Esophagus muscularis mucosa (tissue), 3 donors: ENCODE results near the gene REN.

Experiments
- POLR2A ChIP-seq: fragments of 450-650 bp; IDR thresholded peaks from one replicate; pipeline ENCODE4 v1.6.1; 2017; ENCODE audit warnings: antibody characterized with exemption, moderate library complexity, mild to moderate bottlenecking, low read depth
- POLR2AphosphoS5 ChIP-seq, 2 donors: sonication (generic); formaldehyde crosslinking; IDR thresholded peaks; one replicate each; pipeline ENCODE4 v1.6.1; 2017; ENCODE audit warnings: antibody characterized with exemption in 2 of 2
- TF ChIP-seq, protein P1 (sequence below), 3 experiments: fragments of 200-600 bp in 2 of 3; fragments of 450-650 bp in 1 of 3; sonication (generic) in 2 of 3; IDR thresholded peaks; one replicate each; pipeline ENCODE4 v1.5.1; 2017 to 2019; ENCODE audit warnings: antibody characterized with exemption in 3 of 3, mild to moderate bottlenecking in 2 of 3, moderate library complexity in 1 of 3

- TF ChIP-seq, protein P1, sequence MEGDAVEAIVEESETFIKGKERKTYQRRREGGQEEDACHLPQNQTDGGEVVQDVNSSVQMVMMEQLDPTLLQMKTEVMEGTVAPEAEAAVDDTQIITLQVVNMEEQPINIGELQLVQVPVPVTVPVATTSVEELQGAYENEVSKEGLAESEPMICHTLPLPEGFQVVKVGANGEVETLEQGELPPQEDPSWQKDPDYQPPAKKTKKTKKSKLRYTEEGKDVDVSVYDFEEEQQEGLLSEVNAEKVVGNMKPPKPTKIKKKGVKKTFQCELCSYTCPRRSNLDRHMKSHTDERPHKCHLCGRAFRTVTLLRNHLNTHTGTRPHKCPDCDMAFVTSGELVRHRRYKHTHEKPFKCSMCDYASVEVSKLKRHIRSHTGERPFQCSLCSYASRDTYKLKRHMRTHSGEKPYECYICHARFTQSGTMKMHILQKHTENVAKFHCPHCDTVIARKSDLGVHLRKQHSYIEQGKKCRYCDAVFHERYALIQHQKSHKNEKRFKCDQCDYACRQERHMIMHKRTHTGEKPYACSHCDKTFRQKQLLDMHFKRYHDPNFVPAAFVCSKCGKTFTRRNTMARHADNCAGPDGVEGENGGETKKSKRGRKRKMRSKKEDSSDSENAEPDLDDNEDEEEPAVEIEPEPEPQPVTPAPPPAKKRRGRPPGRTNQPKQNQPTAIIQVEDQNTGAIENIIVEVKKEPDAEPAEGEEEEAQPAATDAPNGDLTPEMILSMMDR (IDR thresholded peaks at IDR 0.05) = no peak
- TF ChIP-seq POLR2AphosphoS5 (IDR thresholded peaks at IDR 0.05) = no peak
- TF ChIP-seq POLR2A = no peak
Observed at GRCh38 chr1:204139952-204140351, 26.2 kb downstream of the REN start.
